Measurements from ENCODE around the gene SYTL3.

GRCh38 chr6:158758941-158759479 is 109.2 kb downstream of the SYTL3 start:
- TF ChIP-seq POLR2A (IDR thresholded peaks at IDR 0.05; ENCODE audit: low read depth, low read length) = no peak; the same call in 1 of the 2 replicates
- TF ChIP-seq YY1 (IDR thresholded peaks at IDR 0.05; ENCODE audit: low read depth, low read length) = no peak
- no peak for TF ChIP-seq REST (IDR thresholded peaks at IDR 0.05; ENCODE audit: low read depth, low read length)
- no peak for TF ChIP-seq CTCF (IDR thresholded peaks at IDR 0.05 in 2 of 3, conservative IDR thresholded peaks at IDR 0.05 in 1 of 3; ENCODE audit: control insufficient read depth in 2 of 3, extremely low read depth in 1 of 3, insufficient read depth in 1 of 3, low read depth in 3 of 3, low read length in 3 of 3)
- no peak for TF ChIP-seq GABPA (IDR thresholded peaks at IDR 0.05; ENCODE audit: low read depth)
- TF ChIP-seq JUND (IDR thresholded peaks at IDR 0.05; ENCODE audit: low read depth, low read length) = no peak

Measured in GM12878 (cell line).